Esophagus (tissue), 2 donors: ENCODE results near the gene BTBD8. TPM values are rescaled to one million over a fixed set of nuclear protein-coding genes. Genes with fewer than 3 reads are reported as not detected.

Experiments used
- H3K27ac ChIP-seq, 2 donors: one replicate each; pipeline ENCODE4 v1.5.1; 2013; ENCODE audit warnings: low read depth in 2 of 2, mild to moderate bottlenecking in 2 of 2, inconsistent platforms in 1 of 2, low read length in 1 of 2, moderate library complexity in 1 of 2
- H3K27me3 ChIP-seq, 2 donors: one replicate each; pipeline ENCODE4 v1.6.1; 2013; ENCODE audit warnings: low read length in 2 of 2, control low read depth in 1 of 2, mild to moderate bottlenecking in 1 of 2; ENCODE audit not compliant: insufficient read depth in 2 of 2, control insufficient read depth in 1 of 2
- H3K36me3 ChIP-seq, 2 donors: one replicate each; pipeline ENCODE4 v1.6.1; 2013; ENCODE audit warnings: low read length in 1 of 2; ENCODE audit not compliant: control insufficient read depth in 2 of 2, insufficient read depth in 2 of 2
- H3K4me1 ChIP-seq, 2 donors: one replicate each; pipeline ENCODE4 v1.6.1; 2013; ENCODE audit warnings: low read length in 1 of 2; ENCODE audit not compliant: control insufficient read depth in 2 of 2, insufficient read depth in 2 of 2
- H3K4me3 ChIP-seq, 2 donors: one replicate each; pipeline ENCODE4 v1.5.1; 2013; ENCODE audit warnings: low read length in 2 of 2, mild to moderate bottlenecking in 2 of 2, low read depth in 1 of 2, moderate library complexity in 1 of 2
- H3K9me3 ChIP-seq, 2 donors: one replicate each; pipeline ENCODE4 v1.6.1; 2013; ENCODE audit warnings: mild to moderate bottlenecking in 2 of 2, low read depth in 1 of 2, low read length in 1 of 2, moderate library complexity in 1 of 2; ENCODE audit not compliant: control insufficient read depth in 2 of 2, insufficient read depth in 1 of 2
- WGBS, 2 donors: extraction: QIAGEN DNeasy Blood & Tissue Kit; methylation state at CpG; one replicate each; pipeline ENCODE4 v1.1.7; 2013; 5-methylcytosine and 5-hydroxymethylcytosine counted together
- polyA plus RNA-seq, 2 donors: library from polyadenylated mRNA; stranded (reverse); fragments of 200-250 nt; gene quantifications; one replicate each; pipeline ENCODE4 v1.2.3, GENCODE V29; 2013
- donor health status: healthy with polysubstance abuse.
- donor health status: Bipolar disorder and iron deficiency.

Gene BTBD8
- polyA plus RNA-seq = 1 to 10 TPM in 1 of 2 donors, under 1 TPM in 1; 0.51 to 1.6 TPM

DNA sequence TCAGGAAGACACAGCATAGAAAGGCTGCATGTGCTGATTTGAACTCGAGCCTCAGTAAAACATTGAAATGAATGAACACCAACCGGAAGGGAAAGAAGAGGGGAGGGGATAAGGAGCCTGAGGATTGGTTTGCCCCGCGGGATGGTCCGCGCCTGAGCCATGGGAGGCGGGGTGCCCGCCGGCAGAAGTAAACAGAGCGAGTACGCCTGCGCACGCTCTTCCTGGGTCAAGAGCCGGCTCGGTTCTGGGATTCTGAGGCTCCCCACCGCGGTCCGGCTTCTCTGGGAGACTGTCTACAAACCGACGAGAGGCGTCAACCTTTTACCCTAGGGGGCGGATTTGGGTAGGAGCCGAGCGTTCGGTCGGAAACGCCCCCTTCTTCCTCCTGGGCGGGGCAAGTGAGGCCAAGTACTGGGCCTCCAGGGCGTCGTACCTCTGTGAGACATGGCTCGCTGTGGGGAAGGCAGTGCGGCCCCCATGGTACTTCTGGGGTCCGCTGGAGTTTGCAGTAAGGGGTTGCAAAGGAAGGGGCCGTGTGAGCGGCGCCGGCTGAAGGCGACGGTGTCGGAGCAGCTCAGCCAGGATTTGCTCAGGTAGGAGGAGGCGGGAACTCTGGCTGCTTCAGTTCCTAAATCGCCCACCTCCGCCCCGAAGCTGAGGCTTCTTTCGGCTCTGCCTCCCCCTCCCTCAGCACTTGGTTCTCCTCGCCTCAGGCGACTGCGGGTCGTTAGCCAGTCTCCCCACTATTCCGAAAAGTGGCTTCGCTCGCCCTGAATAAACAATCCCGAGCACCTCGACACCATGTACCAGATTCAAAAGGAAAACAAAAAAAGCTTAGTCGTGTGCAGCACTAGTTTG is at the start of gene BTBD8:
Gene BTBD8 (plus strand): TSS at position 218 of the 858 bp plus-strand sequence. CDS start 227 bp downstream, at position 445.
- H3K4me1 ChIP-seq = peaks cover 0 to 2% of the 10 kb centered on the region in 2 donors
- peak within 1 kb of the TSS; percentile 78 to 84 for H3K4me3 ChIP-seq
- 0 to 1% methylated on average over 54 to 55 of the region's 55 CpGs for WGBS, 2 donors
- no peaks in the 10 kb centered on the region for H3K9me3 ChIP-seq
- H3K27ac ChIP-seq = peak within 1 kb of the TSS; percentile 64 to 68
- H3K36me3 ChIP-seq = no peaks in the 10 kb centered on the region
- no peaks in the 10 kb centered on the region for H3K27me3 ChIP-seq

GRCh38 chr1:92030656-92031107 is 49.5 kb upstream of the BTBD8 start:
- Histone ChIP-seq H3K4me3 (peak overlapping the region in 1 of 2 donors; percentile 39), H3K4me1 (peaks cover 0 to 2% of the 10 kb centered on the region in 2 donors), H3K27ac (no peak overlapping the region), H3K36me3 (no peaks in the 10 kb centered on the region), H3K27me3 (no peaks in the 10 kb centered on the region), H3K9me3 (no peaks in the 10 kb centered on the region)
- 30 to 33% methylated on average over 4 of the region's 4 CpGs for WGBS, 2 donors

- Histone ChIP-seq H3K4me1 (peaks cover 0 to 2% of the 10 kb centered on the region in 2 donors), H3K27me3 (no peaks in the 10 kb centered on the region), H3K27ac (no peak overlapping the region), H3K4me3 (no peak overlapping the region), H3K36me3 (no peaks in the 10 kb centered on the region), H3K9me3 (no peaks in the 10 kb centered on the region)
- 82 to 88% methylated on average over 6 of the region's 6 CpGs for WGBS, 2 donors
Measured at GRCh38 chr1:92031281-92032110, 48.6 kb upstream of the BTBD8 start.

DNA sequence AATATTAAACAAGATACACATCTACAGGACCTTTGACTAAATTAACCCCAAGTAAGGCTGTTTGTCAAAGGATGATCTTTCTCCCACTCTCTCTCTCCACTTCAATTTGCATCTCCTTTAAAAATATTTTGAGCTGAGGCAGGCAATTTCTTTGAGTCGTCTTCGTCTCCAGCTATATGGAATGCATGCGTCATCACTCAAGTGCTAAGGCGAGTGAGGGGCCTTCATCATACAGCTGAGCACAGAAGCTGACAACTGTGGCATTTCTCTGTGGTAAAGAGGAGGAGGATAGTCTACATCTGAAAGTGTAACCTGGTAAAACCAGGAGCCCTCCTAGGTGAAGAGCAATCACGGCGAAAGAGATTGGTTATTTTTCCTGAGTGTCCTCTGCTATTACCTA is 42.7 kb upstream of the BTBD8 start:
- Histone ChIP-seq H3K27me3 (no peaks in the 10 kb centered on the region), H3K4me3 (no peak overlapping the region), H3K4me1 (no peaks in the 10 kb centered on the region), H3K36me3 (no peaks in the 10 kb centered on the region), H3K9me3 (no peaks in the 10 kb centered on the region), H3K27ac (no peak overlapping the region)
- 80 to 83% methylated on average over 6 of the region's 6 CpGs for WGBS, 2 donors

GRCh38 chr1:92038695-92039346 is 41.3 kb upstream of the BTBD8 start:
- H3K4me1 ChIP-seq = no peaks in the 10 kb centered on the region
- H3K36me3 ChIP-seq = no peaks in the 10 kb centered on the region
- H3K27me3 ChIP-seq = no peaks in the 10 kb centered on the region
- no peak overlapping the region for H3K27ac ChIP-seq
- H3K4me3 ChIP-seq = no peak overlapping the region
- H3K9me3 ChIP-seq = no peaks in the 10 kb centered on the region
- WGBS, 2 donors = 81 to 86% methylated on average over 2 of the region's 2 CpGs

GRCh38 chr1:92040971-92041370 is 39.2 kb upstream of the BTBD8 start:
- H3K36me3 ChIP-seq = no peaks in the 10 kb centered on the region
- WGBS, 2 donors = 90 to 91% methylated on average over 1 of the region's 1 CpG
- no peaks in the 10 kb centered on the region for H3K27me3 ChIP-seq
- H3K4me1 ChIP-seq = no peaks in the 10 kb centered on the region
- H3K4me3 ChIP-seq = no peak overlapping the region
- H3K27ac ChIP-seq = no peak overlapping the region
- H3K9me3 ChIP-seq = no peaks in the 10 kb centered on the region

GRCh38 chr1:92043621-92044020 is 36.5 kb upstream of the BTBD8 start:
- H3K4me3 ChIP-seq = no peak overlapping the region
- H3K36me3 ChIP-seq = no peaks in the 10 kb centered on the region
- no peak overlapping the region for H3K27ac ChIP-seq
- H3K27me3 ChIP-seq = no peaks in the 10 kb centered on the region
- no peaks in the 10 kb centered on the region for H3K9me3 ChIP-seq
- 52 to 56% methylated on average over 5 of the region's 5 CpGs for WGBS, 2 donors
- no peaks in the 10 kb centered on the region for H3K4me1 ChIP-seq

GRCh38 chr1:92045766-92046495 is 34.2 kb upstream of the BTBD8 start:
- 85 to 89% methylated on average over 2 of the region's 2 CpGs for WGBS, 2 donors
- no peak overlapping the region for H3K27ac ChIP-seq
- H3K36me3 ChIP-seq = no peaks in the 10 kb centered on the region

GRCh38 chr1:92051948-92052347 is 28.2 kb upstream of the BTBD8 start:
- H3K36me3 ChIP-seq = no peaks in the 10 kb centered on the region
- H3K27ac ChIP-seq = no peak overlapping the region
- no peak overlapping the region for H3K4me3 ChIP-seq
- peaks cover 0 to 4% of the 10 kb centered on the region in 2 donors for H3K27me3 ChIP-seq
- H3K9me3 ChIP-seq = no peaks in the 10 kb centered on the region
- H3K4me1 ChIP-seq = no peaks in the 10 kb centered on the region

More at GRCh38 chr1:92045766-92046495, 34.2 kb upstream of the BTBD8 start:
- no peaks in the 10 kb centered on the region for H3K9me3 ChIP-seq
- H3K4me3 ChIP-seq = no peak overlapping the region
- no peaks in the 10 kb centered on the region for H3K4me1 ChIP-seq
- no peaks in the 10 kb centered on the region for H3K27me3 ChIP-seq
